ENCODE measurements around the gene PLXNA3.

Gene PLXNA3

DNA sequence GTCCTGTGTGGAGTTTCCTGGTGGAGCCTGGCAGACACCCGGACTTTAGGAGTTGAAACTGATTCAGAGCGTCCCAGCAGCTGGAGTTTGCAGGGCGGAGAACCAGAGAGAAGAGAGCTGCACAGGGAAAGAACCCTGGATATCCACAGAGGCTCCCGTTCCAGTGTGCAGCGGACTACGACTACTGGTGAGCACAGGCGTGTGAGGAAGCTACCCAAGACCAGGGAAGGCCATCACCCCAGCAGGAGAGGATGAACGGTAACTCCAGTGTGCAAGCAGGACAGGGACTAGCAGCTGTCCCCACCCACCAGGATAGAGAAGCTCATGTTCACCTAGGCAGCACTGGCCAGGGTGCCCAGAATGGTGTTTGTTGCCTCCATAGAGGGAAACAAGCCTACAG is 18.7 kb downstream of the PLXNA3 start:
- in situ Hi-C loops (cut with MboI; ENCODE audit: low sequenced_read_pairs): no loop called here

DNA sequence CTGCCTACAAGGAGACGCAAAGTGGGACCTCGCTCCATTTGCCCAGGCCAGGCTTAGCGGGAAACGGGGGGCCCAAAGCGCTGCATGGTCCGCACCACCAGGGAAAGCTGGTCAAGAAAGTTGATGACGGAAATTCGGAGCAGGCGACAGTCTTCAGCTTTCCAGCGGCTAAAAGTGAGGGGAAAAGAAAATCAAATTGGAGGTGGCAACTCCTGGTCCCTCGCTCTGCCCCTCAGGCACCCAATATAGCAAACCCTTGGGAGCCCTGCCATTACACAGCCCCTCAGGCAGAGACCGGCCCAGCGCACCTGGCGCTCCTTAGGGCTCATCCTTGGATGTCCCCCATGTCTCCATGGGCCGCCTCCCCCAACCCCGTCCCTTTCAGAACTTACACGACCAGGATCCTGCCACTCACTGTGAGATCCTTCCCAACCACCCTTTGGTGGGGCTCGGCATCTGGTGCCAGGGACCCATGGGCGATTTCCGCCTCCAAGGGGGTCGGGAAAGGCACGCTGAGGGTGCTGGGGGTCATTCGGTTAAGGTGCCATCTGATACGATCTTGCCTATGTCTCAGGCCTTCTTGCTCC is 19.9 kb downstream of the PLXNA3 start:
- in situ Hi-C loops (cut with MboI; ENCODE audit: low sequenced_read_pairs): no loop called here

DNA sequence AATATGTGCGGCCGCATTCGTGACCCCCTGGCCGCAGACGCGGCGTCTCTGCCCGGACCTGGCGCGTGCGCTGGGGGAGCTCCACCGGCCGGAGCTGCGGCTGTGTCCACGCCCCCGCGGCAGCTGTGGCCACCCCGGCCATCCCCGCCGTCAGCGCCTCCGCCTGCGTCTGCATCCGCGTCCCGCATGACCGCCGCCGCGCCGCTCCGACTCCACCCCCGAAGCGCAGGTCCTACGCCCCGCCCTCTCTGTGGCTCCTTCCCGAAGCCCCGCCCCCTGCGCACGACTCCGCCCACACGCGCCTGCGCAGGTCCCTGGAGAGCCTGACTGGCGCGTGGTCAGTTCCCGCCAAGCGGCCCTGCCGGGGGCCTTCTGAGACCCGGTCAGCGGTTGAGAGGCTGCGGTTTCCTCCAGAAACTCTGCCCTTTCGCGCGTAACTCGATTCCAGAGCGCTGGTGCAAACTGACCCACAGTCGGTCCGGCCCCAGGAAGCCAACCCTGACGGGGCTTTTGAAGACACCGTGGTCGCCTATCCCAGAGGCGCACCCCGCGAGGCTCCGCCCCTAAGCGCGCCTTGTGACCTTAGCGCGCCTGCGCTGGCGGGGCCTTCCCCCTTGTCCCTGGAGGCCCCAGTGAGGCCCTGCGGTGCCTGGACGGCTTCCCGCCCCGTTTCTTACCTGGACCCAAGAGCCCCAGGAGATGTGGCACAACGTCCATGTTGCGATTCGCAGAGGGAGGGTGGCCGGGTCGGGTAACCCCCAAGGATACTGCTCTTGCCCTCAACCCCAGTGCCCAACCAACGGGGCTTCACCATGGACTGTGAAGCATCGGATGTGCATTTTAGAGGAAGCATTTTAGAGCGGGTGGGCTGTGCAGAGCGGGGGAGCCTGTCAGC is 20.9 kb downstream of the PLXNA3 start, which contains the start of gene LAGE3:
TSS of gene LAGE3 (minus strand) at position 554 of the 895 bp plus-strand sequence. CDS start at position 188, 366 bp downstream.
- in situ Hi-C loops (cut with MboI; ENCODE audit: low sequenced_read_pairs): no loop called here

DNA sequence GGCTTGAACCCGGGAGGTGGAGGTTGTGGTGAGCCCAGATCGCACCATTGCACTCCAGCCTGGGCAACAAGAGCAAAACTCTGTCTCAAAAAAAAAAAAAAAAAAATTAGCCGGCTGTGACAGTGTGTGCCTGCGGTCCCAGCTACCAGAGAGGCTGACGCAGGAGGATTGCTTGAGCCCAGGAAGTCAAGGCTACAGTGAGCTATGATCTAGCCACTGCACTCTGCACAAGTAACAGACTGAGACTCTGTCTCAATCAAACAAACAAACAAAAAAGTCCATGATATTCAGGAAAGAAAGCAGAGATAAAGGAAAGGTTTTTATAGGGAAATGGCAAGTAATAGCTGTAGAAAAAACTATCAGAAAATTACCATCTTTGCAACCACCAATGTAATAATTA is 23.1 kb downstream of the PLXNA3 start:
- in situ Hi-C loops (cut with MboI; ENCODE audit: low sequenced_read_pairs): no loop called here

DNA sequence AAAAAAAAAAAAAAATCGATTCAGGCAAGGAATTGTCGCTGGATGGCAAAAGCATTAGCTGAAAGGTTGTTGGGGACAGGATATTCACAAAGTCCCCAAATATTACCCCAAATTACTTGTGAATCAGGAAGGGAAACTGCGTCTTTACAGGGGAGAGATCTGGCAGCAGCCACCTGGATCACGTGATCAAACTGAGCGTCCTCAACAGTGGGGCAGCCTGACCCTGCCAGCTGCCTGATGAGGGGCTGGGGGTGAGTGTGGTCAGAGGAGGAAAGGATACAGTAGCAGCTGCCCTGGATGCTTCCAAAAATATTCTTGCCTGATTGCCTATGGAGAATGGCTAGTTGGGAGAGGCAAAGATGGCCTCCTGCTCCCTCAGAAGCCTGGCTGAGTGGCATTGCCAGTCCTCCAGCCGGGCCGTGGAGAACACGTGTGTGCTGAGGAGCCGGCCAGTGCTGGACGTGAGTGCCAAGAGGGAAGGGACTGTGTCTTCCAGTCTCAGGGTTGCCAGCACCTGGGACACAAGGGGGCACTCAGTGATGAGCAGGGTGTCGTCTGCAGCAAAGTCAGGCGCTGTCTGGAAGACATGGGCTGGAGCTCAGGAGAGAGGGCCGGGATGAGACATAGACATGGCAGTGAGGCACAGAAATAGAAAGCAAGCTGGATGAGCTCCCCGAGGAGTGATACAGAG is 24.0 kb downstream of the PLXNA3 start:
- in situ Hi-C loops (cut with MboI; ENCODE audit: low sequenced_read_pairs): no loop called here

DNA sequence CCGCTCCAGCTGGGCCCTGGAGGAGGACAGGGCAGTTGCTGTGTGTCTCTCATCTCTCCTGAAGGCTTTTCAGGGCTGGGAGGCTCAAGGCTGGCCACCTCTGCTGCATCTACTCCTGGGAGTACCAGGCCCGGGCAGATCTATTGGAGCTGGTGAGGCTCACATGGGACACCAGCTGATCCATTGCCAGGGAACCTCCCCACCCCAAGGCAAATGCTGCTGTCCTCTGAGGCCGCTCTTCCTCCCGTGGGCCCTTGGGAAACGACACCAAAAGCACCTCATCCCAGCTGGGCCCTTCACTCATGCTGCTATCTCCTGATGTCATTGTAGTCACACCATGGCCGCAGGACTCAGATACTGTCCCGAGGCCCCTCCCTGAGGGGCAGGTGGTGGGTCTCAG is 24.7 kb downstream of the PLXNA3 start:
- in situ Hi-C loops (cut with MboI; ENCODE audit: low sequenced_read_pairs): no loop called here

DNA sequence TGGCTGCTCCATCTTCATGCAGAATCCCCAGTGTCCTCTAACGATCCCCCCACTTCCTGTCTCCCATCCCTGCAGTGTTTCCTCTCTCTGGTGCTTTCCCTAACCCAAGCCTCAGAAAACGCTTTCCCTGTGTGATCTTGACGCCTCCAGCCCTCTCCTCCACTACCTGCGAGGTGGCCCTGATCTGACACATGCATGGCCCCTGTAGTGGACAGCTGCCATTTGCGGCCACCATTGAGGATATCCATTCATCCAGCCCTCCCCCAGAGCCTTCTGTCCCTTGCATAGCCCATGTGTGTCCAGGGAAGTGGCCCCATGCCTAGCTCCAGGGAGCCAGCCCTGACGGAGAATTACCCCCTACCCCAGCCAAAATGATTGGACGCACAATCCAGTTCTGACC is 25.2 kb downstream of the PLXNA3 start:
- in situ Hi-C loops (cut with MboI; ENCODE audit: low sequenced_read_pairs): no loop called here

DNA sequence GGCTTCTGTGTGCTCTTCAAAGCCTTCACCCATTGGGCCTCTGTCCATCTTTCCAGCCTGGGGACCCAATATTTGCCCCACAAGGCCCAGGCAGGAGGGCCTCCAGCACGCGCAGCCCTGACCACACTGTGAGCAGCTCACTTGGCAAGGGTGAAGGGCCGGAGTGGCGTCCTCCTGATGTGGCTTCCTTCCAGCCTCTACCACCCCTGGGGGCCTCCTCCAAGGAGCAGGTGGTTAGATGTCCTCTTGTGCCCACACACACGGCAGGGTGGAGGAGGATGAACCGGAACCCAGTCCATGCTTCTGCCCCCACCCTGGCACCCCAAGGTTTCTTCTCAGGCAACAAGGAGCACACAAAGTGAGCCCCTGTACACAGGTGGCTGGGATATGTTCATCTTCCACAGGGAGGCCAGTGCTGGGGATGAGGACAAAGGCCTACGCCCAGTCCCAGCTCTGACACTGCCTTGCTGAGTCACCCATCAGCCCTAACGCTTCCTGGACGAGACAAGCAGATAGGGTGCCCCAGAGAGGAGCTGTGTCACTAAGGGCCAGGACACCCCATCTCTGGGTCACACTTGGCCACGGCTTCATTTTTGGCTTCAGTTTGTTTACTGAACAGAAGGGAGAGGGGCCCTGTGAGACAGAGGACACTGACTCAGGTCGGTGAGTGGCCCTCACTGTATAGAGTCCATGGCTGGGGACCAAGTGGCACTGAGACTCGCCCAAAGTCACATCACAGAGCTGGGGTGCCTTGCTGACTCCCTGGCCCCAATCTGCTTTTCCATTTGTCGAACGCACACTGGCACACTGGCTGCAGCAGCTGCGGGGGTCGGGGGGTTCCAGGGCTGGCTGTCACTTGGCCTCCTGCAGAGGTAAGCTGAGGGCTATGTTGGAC is 26.4 kb downstream of the PLXNA3 start:
- in situ Hi-C loops (cut with MboI; ENCODE audit: low sequenced_read_pairs): no loop called here

DNA sequence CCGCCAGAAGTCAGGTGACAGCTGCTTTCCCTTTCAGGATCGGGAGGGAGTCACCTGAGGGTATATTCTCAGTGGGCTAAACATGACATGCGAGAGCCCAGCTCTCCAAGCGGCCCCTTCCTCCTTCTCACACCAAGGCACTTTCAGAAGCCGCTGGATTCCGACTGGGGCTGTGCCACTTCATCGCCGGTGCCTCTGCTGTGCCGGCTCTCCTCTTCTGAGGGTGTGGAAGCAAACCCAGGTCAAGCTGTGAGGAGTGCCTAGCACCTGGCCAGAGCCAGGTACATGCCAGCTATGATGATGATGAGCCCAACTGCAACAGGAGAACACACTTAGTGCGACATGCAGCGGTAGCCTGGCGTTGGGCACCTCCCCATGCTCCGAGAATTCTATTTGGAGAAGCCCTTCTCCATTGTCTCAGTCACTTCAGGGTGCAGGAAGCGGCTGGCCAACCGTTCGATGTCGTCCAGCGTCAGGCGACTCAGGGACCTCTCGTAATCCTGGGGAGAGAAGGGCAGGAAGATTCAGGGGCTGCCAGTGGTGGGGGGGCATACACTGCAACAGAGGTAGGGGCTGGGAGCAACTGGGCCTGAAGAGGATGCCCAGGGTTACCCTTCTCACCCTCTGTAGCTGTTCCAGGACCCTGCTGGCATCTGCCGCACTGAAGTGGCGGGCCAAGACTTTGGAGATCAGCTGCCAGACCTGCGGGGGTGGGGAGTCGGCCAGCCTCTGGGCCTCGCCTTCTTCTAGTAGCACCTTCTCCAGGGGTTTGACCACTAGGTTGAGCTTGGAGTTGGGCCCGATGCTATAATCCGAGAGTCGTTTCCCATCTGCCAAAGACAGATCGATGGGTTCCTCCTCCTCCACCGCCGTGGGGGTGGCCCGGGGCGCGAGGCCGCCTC is 27.3 kb downstream of the PLXNA3 start:
- in situ Hi-C loops (cut with MboI; ENCODE audit: low sequenced_read_pairs): no loop called here

DNA sequence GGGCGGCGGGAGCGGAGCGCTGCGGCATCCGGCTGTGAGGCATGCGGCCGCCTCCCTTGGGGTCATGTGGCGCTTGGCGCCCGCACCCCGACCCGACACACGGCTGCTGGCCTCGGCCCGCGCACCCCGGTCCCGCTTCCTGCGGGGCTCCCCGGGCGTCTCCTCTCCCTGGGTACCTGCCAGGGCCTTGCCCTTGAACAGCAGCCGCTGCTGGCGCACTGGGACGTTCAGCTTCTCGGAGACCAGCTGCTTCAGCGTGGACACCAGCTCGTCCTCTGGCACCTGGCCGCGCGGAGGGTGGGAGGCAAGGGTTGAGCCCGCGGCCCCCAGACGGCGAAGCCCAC is 27.9 kb downstream of the PLXNA3 start:
- in situ Hi-C loops (cut with MboI; ENCODE audit: low sequenced_read_pairs): no loop called here

DNA sequence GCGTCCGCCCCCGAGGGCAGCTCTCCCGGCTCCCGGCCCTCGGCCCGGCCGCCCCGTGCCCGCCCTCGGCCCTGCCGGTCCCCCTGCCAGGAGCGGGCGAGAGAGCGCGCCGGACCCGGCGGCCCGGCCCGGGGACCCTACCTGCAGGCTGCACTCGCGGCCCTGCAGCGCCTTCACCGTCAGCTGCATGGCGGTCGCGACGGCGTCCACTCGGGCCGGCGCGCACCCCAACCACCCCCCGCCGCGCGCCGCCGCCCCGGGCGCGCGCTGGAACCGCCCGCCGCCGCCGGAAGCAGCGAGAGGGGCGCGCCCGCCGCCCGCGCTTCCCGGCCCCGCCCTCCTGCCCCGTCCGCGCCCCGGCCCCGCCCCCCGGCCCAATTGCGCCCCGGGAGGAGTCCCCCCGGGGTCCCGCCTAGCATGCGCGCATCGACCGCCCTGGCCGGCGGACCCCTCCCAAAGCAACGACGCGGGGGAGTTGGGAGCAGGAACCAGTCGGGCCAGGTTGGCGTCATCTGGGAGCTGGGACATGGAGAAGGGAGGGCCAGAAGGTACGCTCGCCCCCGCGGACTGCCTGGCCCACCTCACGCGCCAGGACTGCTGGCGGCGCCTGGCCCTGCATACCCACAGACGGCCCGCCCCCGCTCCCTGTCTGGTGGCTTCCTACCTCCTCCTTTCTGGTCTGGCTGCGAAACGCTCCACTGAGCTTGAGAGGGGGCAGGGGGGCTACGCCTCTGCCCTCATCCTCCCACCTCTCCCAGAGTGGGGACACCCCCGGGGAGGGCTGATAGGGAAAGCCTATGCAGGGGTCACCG is 28.5 kb downstream of the PLXNA3 start, which contains the start of gene UBL4A:
TSS of gene UBL4A (minus strand) at position 220 of the 812 bp plus-strand sequence. CDS start at position 189, 31 bp downstream.
- in situ Hi-C loops (cut with MboI; ENCODE audit: low sequenced_read_pairs): no loop called here

DNA sequence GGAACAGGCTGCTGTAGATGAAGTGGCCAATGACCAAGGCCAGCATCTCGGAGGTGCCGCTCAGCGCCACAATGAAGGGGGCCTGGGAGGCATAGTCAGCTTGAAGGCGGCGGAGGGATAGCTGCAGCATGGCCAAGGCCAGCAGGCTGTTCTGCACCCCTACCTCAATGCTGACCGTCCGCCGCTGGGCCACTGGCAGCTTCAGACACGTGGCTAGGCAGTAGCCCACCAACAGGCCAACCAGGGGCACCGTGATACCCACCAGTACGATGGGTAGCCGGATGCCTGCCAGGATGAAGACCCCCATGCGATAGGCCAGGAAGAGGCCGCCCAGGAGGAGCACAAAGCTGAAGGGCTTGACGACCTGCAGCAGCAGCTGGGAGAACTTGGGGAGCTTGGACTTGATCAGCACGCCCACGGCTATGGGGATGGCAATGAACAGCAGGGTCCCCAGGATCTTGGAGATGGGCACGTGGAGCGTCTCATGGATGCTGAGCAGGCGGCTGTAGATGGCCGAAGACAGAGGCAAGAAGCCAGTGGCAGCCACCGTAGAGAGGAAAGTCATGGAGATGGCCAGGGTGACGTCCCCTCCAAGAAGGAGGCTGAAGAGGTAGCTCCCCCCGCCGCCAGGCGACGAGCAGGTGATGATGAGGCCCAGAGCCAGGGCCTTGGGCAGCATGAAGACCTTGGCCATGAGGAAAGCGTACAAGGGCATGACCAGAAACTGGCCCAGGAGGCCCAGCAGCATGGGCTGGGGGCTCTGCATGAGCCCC is 29.6 kb downstream of the PLXNA3 start:
- in situ Hi-C loops (cut with MboI; ENCODE audit: low sequenced_read_pairs): no loop called here

DNA sequence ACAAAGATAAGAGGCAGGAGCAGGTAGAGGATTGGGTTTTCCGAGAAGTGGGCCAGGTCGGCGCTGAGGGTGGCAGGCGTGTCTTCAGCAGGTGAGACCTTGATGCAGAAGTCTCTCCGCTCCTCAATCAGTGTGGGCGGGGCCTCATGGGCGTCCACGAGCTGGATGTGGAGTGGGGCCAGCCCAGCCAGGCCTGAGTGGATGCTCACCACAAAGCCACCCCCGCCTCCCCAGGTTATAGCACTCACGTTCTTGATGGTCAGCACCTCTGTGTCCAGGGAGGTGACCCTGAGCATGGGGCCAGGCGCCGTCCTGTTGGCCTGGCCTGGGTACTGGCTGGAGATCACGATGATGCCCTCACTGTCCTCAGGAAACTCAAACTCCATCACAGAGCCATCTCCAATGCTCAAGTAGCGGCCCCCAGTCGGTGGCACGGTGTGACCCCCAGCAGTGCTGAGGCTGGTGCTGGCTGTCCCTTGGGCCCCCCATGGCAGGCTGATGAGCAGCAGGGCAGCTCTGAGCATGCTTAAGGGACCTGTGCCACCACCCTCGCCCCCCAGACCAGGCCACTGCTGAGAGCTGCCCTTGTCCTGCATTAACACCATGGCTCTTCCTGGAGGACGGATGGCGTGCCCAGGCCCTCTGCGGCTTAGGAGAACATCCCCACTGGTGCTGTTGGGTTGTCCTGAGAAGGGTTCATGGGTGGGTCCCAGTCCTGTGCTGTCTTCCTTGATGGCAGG is 30.4 kb downstream of the PLXNA3 start:
- in situ Hi-C loops (cut with MboI; ENCODE audit: low sequenced_read_pairs): no loop called here

DNA sequence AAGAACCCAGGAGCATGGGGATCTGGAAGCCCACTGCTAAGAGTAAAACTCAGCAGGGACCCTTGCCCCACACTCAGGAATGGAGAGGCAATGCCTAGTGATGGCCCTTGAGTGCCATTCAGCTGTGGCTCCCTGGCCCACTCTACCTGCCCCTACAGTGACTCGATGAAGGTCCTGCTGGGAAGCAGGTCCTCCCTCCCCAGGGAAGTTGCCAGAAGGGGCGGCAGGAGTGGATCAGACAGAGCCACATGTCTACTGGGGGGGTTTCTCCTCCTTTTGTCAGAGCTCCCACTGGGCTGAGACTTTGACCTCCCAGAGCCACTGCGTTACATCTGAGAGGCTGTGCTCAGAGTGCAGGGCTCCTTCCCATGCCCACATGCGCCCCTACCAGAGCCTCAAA is 31.1 kb downstream of the PLXNA3 start:
- in situ Hi-C loops (cut with MboI; ENCODE audit: low sequenced_read_pairs): no loop called here

DNA sequence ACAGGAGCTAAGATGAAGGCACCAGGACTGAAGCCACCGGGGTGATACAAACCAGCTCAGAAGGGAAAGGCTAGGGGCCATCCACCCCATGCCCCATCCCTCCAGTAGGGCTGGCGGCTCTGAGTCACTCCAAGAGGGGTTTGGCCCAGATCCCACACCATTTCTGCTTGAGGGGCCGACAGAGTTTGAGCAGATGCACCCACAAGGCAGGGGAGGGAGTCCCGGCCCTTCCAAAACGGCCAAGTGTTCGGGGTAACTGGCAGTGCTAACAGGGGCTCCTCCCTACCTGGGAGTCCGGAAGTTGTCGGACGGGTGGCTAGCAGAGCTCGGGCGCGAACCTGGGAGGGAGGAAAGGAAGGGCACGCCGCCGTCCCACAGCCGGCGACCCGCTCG is 31.9 kb downstream of the PLXNA3 start:
- in situ Hi-C loops (cut with MboI; ENCODE audit: low sequenced_read_pairs): no loop called here

DNA sequence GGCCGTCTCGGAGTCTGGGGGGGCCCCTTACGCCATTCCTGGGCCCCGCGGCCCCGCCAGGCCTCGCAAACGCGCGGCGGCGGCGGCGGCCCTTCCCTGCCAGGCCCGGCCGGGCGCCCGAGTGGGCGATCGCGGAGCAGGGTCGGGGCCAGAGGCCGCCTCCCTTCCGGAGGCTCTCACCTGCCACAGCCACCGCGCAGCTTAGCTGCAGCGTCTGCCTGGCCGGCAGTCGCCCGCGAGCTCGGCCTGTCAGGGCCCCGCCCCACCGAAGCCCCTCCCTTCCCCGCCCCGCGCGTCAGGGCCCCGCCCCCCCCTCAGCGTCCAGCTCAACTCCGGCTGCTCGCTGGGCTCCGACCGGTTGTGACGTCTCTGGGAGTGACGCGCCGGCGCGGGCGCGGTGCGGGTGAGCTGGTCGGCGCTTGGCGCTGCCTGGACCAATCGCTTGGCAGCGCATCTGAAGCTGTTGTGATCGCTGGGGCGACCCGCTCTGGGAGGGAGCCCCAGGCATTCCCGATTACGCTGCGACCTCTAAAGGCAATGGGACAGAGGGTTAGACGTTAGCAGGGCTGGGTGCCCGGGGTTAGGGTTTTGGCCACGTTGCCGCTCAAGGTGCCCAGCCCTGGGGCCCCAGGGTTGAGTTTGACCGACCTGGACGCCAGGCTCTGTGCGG is 32.5 kb downstream of the PLXNA3 start, which contains the start of gene SLC10A3:
TSS of gene SLC10A3 (minus strand) at position 216 of the 670 bp plus-strand sequence. CDS start 1,689 bp downstream, outside the sequence.
- in situ Hi-C loops (cut with MboI; ENCODE audit: low sequenced_read_pairs): no loop called here

DNA sequence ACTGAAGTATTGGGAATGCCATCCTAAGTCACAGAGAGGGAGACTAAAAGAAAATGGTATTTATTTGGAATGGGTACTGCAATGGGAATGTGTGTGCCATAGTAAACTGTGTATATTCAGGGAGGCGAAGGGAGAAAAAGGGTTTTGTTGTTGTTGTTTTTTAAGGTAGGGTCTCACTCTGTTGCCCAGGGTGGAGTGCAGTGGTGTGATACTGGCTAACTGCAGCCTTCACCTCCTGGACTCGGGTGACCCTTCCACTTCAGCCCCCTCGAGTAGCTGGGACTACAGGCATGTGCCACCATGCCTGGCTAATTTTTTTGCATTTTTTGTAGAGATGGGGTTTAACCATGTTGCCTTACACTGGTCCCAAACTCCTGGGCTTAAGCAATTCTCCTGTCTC is 36.6 kb downstream of the PLXNA3 start:
- in situ Hi-C loops (cut with MboI; ENCODE audit: low sequenced_read_pairs): no loop called here

All from HL-60/S4 treated with phorbol 12-myristate 13-acetate at 8.2 ng/mL for 4 days and 3 days (cell line).